OCI-LY3 (cell line): ENCODE data around the gene LYSMD4.

Experiments used
- H2AFZ ChIP-seq: fragments of 200-600, 300-600 bp; shearing (Covaris generic); 2 replicates; pipeline ENCODE4 v1.6.0; 2014; ENCODE audit warnings: antibody characterized with exemption, low read depth, low read length
- H3K27ac ChIP-seq: fragments of 200-600, 300-600 bp; sonication (generic); 2 replicates; pipeline ENCODE4 v1.5.1; 2014; ENCODE audit warnings: mild to moderate bottlenecking, low read length, moderate library complexity, mixed read lengths
- H3K27me3 ChIP-seq: fragments of 200-600, 300-600 bp; sonication (generic); 2 replicates; pipeline ENCODE4 v1.6.1; 2014; ENCODE audit warnings: low read depth, low read length, mixed read lengths
- H3K36me3 ChIP-seq: fragments of 200-600, 300-600 bp; sonication (generic); replicated peaks from 2 replicates; pipeline ENCODE3; 2014; ENCODE audit warnings: low read depth, low read length, mixed read lengths
- H3K4me1 ChIP-seq: fragments of 300-600, 200-600 bp; sonication (generic); 2 replicates; pipeline ENCODE4 v1.6.1; 2014; ENCODE audit warnings: low read length, mixed read lengths
- H3K4me2 ChIP-seq: fragments of 200-600, 300-600 bp; sonication (generic); 2 replicates; pipeline ENCODE4 v1.6.1; 2014; ENCODE audit warnings: low read length, mixed read lengths
- H3K4me3 ChIP-seq: fragments of 300-600, 200-600 bp; sonication (generic); 2 replicates; pipeline ENCODE4 v1.5.1; 2014; ENCODE audit warnings: antibody characterized with exemption, mild to moderate bottlenecking, low read length, moderate library complexity
- H3K79me2 ChIP-seq: fragments of 300-600, 200-600 bp; shearing (Covaris generic); 2 replicates; pipeline ENCODE4 v1.6.1; 2014; ENCODE audit warnings: mild to moderate bottlenecking, low read length, mixed read lengths
- H3K9ac ChIP-seq: fragments of 300-600, 200-600 bp; shearing (Covaris generic); 2 replicates; pipeline ENCODE4 v1.6.0; 2014; ENCODE audit warnings: mild to moderate bottlenecking, low read length, moderate library complexity
- H3K9me3 ChIP-seq: fragments of 200-600, 300-600 bp; shearing (Covaris generic); 2 replicates; pipeline ENCODE4 v1.6.1; 2014; ENCODE audit warnings: low read length, mixed read lengths; ENCODE audit not compliant: insufficient read depth
- H4K20me1 ChIP-seq: fragments of 200-600, 300-600 bp; sonication (generic); 2 replicates; pipeline ENCODE4 v1.6.1; 2016; ENCODE audit warnings: low read length, mixed read lengths; ENCODE audit not compliant: insufficient read depth
- EZH2phosphoT487 ChIP-seq: fragments of 200-600 bp; shearing (Covaris generic); IDR thresholded peaks from 2 replicates; pipeline ENCODE4 v1.6.1; 2018; ENCODE audit warnings: antibody characterized with exemption, mixed run types, low read depth
- TF ChIP-seq, protein P1 (sequence below): fragments of 200-600, 300-600 bp; sonication (generic); IDR thresholded peaks from 2 replicates; pipeline ENCODE4 v1.5.1; 2014; ENCODE audit warnings: antibody characterized with exemption, low read length, low read depth

The LYSMD4 gene

DNA sequence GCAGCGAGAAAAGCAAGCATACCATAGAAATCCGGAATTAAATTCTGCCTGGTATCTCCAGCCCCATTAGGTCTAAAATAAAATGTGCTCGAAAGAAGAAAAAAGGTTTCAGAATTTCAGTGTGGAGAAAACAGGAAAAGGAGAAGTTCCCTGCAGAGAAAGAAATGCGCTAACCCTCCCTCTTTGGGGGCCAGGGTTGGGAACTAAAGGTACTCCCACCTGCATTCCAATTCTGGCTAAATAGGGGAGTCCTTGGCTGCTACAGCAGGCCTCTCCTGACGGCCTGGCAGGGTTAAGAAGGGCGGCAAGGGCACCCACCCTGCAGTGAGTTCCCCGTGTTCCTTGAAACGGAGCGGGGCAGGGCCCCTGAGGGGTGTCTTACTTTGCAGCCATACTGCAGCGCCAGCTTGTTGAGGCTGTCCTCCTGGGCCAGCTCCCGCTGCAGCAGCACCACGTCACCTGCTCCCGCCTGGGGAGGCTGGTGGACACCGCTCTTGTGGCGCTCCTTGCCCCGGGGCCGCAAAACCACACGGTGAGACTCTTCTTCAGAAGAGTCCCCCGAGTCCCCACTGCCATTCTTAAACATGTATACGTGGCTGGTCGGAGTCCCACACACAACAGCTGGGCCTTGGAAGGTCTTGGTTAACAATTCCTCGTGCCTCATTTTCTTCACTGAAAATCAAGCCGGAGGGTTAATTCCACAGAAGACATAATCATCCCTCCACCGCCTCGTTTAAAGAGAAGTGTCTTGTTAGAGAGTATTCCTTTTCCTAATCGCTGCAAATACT, 1.7 kb downstream of the LYSMD4 start:
- no peak overlapping the region for H3K4me2 ChIP-seq
- peaks cover 5% of the 10 kb centered on the region; the same call in 1 of the 2 replicates for H3K4me1 ChIP-seq
- no peaks in the 10 kb centered on the region for H3K36me3 ChIP-seq
- TF ChIP-seq EZH2phosphoT487, result no peak
- no peaks in the 10 kb centered on the region for H3K79me2 ChIP-seq
- no peak overlapping the region for H3K27ac ChIP-seq
- H3K9me3 ChIP-seq, result no peaks in the 10 kb centered on the region
- no peak overlapping the region for H2AFZ ChIP-seq
- H3K27me3 ChIP-seq, result no peaks in the 10 kb centered on the region
- H3K9ac ChIP-seq, result no peak overlapping the region
- no peak overlapping the region for H3K4me3 ChIP-seq
- no peaks in the 10 kb centered on the region for H4K20me1 ChIP-seq

DNA sequence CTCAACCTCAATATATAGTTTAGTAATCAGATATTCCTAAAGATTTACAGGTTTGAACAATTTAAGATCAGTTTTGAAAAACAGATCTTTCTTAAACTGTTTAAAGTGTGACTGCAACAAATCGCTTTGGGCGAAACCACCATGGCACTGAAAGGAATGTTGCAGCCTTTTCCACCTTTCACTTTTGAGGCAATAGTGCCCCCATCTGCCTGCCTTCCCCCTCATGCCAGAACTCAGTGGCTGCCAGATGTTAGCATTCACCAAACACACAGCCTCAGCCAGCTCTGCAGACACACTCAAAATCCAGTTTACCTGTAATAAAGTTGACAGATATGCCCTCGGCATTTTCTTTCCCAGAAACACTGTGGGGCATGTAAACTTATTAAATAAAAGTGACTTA, 3.3 kb downstream of the LYSMD4 start:
- H3K4me3 ChIP-seq, result no peak overlapping the region
- TF ChIP-seq, protein P1, sequence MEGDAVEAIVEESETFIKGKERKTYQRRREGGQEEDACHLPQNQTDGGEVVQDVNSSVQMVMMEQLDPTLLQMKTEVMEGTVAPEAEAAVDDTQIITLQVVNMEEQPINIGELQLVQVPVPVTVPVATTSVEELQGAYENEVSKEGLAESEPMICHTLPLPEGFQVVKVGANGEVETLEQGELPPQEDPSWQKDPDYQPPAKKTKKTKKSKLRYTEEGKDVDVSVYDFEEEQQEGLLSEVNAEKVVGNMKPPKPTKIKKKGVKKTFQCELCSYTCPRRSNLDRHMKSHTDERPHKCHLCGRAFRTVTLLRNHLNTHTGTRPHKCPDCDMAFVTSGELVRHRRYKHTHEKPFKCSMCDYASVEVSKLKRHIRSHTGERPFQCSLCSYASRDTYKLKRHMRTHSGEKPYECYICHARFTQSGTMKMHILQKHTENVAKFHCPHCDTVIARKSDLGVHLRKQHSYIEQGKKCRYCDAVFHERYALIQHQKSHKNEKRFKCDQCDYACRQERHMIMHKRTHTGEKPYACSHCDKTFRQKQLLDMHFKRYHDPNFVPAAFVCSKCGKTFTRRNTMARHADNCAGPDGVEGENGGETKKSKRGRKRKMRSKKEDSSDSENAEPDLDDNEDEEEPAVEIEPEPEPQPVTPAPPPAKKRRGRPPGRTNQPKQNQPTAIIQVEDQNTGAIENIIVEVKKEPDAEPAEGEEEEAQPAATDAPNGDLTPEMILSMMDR, result peak; percentile 62
- TF ChIP-seq EZH2phosphoT487, result no peak
- H3K27me3 ChIP-seq, result no peaks in the 10 kb centered on the region
- no peaks in the 10 kb centered on the region for H3K36me3 ChIP-seq
- H3K79me2 ChIP-seq, result no peaks in the 10 kb centered on the region
- H3K9me3 ChIP-seq, result no peaks in the 10 kb centered on the region
- no peak overlapping the region for H2AFZ ChIP-seq
- H3K4me2 ChIP-seq, result no peak overlapping the region
- no peaks in the 10 kb centered on the region for H4K20me1 ChIP-seq
- no peak overlapping the region for H3K27ac ChIP-seq
- no peak overlapping the region for H3K9ac ChIP-seq
- peaks cover 5% of the 10 kb centered on the region; the same call in 1 of the 2 replicates for H3K4me1 ChIP-seq

DNA sequence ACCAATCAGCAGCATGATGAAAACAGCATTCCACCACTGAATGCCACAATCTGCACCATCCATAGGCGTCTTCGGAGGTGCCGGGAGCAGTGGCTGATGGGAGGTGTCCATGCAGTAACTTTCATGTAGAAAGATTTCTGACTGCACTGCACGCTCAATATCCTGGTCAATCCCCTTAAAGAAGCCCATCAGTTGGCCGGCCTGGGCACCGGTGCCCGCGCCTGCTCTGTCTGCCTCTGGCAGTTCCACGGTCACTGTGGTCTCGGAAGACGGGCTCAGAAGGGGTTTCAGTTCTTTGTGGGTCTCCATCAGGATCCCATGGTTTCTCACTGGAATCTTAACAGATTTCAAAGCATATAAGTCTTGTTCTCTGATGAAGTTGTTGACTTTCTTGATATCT, 3.9 kb downstream of the LYSMD4 start:
- peaks cover 5% of the 10 kb centered on the region; the same call in 1 of the 2 replicates for H3K4me1 ChIP-seq

DNA sequence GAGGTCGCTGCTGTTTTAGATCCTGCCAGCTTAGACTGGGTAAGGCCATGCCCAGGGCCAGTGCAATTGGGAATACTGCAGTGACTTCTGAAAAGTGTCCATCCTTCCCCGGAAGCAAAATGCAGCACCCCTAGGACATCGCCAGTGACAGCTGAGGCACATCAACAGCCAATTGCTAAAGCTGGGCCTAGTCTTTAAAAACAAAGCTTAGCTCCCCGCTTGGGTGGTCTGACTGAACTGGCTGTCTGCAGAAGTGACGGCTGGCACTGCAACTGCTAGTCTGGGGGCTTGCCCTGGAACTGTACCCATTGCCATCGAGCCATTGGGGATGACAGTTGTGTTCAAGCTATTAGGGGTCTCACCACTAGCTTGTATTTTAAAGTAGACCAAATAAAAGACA, 4.3 kb downstream of the LYSMD4 start:
- Histone ChIP-seq H3K9ac (no peak overlapping the region), H4K20me1 (no peaks in the 10 kb centered on the region), H3K27ac (no peak overlapping the region), H2AFZ (no peak overlapping the region), H3K27me3 (no peaks in the 10 kb centered on the region), H3K36me3 (no peaks in the 10 kb centered on the region), H3K4me1 (peaks cover 5% of the 10 kb centered on the region; the same call in 1 of the 2 replicates), H3K79me2 (no peaks in the 10 kb centered on the region), H3K4me2 (no peak overlapping the region), H3K4me3 (no peak overlapping the region), H3K9me3 (no peaks in the 10 kb centered on the region)
- no peak for TF ChIP-seq EZH2phosphoT487
- TF ChIP-seq, protein P1, result no peak

More for the DNA sequence above, 3.9 kb downstream of the LYSMD4 start:
- H3K9ac ChIP-seq, result no peak overlapping the region
- no peak overlapping the region for H3K27ac ChIP-seq
- H2AFZ ChIP-seq, result no peak overlapping the region
- H3K9me3 ChIP-seq, result no peaks in the 10 kb centered on the region
- H3K36me3 ChIP-seq, result no peaks in the 10 kb centered on the region
- no peak overlapping the region for H3K4me3 ChIP-seq
- no peaks in the 10 kb centered on the region for H3K27me3 ChIP-seq
- H3K4me2 ChIP-seq, result no peak overlapping the region
- no peak for TF ChIP-seq EZH2phosphoT487
- TF ChIP-seq, protein P1, result no peak
- H4K20me1 ChIP-seq, result no peaks in the 10 kb centered on the region
- H3K79me2 ChIP-seq, result no peaks in the 10 kb centered on the region
